DMS 273 (cell line): Measurements from ENCODE around the gene PARP16.

Experiments used
- DNase-seq: peaks from one replicate; lab custom pipeline; 2025; ENCODE audit not compliant: unreplicated experiment; lab: John Stamatoyannopoulos, UW

Gene PARP16

GRCh38 chr15:65278480-65278879 is 8.2 kb downstream of the PARP16 start:
- DNase-seq, result no peak

- DNase-seq, result no peak
These were observed 9.7 kb downstream of the PARP16 start for GRCh38 chr15:65277015-65277414.

DNA sequence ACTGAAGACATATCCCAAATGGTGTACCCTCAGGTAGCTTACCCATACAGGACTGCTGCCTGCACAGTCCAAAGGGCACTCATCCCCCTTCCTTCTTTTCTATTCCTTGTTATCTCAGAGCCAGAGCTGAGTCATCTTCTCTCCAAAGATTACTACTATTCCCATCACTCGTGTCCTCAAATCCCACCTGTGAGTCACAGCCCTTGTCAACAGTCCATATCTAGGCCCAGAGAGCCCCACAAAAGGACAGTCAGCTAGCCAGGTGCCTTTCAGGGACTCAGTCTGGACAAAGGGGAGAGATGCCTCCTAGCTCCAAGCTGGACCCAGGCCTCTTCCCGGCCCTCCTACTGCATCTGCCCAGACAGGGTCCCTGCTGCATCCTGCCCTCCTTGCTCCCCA is 11.0 kb downstream of the PARP16 start:
- DNase-seq, result no peak

- DNase-seq, result no peak
These were observed 11.5 kb downstream of the PARP16 start for GRCh38 chr15:65275104-65275727.

DNA sequence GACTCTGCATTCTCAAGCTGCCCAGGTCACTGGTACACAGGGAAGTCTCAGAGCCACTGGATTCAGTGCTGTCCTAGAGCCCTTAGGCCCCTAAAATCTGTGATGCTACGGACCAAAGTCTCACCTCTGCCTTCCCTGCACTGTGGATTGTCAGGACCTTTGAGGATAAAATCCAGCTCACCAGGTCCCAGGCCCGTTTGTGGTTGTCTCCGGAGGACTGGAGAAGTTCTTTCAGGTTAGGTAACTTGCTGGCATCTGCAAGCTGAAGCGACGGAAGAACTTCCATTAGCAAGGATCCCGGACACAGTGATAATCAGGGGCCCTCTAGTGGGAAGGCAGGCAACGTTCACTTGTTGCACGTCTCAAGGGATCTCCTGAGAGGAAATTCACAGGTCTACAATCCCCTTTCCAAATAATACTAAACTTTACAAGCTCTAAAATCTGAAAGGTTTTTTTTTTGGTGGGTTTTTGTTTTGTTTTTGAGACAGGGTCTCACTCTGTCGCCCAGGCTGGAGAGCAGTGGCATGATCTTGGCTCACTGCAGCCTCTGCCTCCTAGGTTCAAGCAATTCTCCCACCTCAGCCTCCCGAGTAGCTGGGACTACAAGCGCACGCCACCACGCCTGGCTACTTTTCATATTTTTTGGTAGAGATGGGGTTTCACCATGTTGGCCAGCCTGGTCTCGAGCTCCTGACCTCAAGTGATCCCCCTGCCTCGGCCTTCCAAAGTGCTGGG is 15.7 kb downstream of the PARP16 start:
- DNase-seq, result peak; percentile 81

- DNase-seq, result no peak
These were observed 18.3 kb downstream of the PARP16 start for GRCh38 chr15:65268411-65268810.

GRCh38 chr15:65266469-65266868 is 20.2 kb downstream of the PARP16 start:
- no peak for DNase-seq

- no peak for DNase-seq
These were observed 21.7 kb downstream of the PARP16 start for GRCh38 chr15:65264863-65265430.

- DNase-seq, result peak; percentile 83
These were observed 23.4 kb downstream of the PARP16 start for GRCh38 chr15:65263313-65263712.

- no peak for DNase-seq
These were observed 25.7 kb downstream of the PARP16 start for GRCh38 chr15:65260968-65261367.

- peak; percentile 18 for DNase-seq
These were observed 27.3 kb downstream of the PARP16 start for GRCh38 chr15:65259367-65259797.

- DNase-seq, result peak; percentile 66
These were observed 28.1 kb downstream of the PARP16 start for GRCh38 chr15:65258375-65259262.

DNA sequence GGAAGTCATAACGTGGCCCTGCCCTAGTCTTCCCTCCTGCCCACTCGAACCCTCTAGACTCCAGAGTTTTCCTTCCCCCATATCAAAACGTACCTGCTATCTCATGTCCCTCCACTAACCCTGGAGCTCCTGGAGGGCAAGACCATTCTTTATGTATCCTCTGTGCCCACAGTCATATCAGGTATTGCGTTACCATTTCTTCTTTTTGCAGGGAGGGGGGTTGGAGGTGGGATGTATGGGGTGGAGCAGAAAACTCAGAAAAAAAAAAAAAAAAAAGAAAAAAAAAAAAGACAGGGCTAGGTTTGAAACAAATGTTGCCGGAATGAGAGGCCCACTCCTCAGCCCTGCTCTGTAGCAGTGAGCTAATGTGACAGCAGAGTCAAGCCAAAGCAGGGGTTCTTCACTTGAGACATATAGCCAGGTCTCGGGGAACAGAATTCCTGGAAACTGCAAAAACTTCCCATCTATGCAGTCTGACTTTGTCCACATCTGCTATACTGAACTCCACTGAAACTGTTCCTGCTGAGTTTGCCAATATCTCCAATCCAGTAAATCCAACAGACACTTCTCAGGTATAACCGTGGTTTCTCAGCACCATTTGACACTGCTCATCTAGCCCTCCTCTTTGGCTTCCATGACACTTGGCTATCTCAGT is 31.1 kb downstream of the PARP16 start:
- DNase-seq, result no peak

DNA sequence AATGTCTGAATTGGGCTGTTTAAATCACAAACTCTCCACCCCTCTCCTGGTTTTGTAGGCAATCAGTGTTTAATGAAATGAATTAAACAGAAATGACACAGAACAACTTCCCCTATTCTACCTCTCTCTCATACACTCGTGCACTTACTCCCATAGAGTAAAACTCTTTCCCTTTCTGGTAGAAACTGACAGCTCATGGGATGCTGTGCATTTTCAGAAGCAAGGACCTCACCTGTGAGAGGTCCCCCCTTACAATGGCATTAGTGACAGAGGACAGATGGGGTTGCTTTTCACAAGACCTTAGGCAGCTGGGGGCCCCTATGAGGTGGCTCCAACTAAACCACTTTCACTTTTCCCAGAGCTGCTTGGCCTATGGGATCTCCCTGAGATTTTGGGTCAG is 31.9 kb downstream of the PARP16 start:
- DNase-seq, result peak; percentile 14

DNA sequence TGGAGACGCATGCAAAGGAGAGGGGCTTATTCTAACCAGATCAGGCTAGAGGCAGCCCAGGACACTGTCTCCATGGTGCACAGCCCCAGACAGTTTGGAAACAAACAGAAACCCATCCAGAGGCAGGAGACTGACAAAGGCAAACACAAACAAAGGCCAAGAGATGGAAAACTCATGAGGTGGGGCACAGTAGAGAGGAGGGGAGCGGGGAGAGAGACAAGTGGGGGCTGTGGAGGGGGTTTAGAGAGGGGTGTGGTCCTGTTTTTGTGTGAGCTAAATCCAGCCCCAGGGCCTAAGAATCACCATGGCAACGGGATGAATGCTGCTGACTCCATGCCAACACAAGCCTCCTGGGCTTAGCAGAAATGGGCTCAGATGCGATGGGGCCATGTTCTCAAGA is 32.3 kb downstream of the PARP16 start:
- peak; percentile 11 for DNase-seq

DNA sequence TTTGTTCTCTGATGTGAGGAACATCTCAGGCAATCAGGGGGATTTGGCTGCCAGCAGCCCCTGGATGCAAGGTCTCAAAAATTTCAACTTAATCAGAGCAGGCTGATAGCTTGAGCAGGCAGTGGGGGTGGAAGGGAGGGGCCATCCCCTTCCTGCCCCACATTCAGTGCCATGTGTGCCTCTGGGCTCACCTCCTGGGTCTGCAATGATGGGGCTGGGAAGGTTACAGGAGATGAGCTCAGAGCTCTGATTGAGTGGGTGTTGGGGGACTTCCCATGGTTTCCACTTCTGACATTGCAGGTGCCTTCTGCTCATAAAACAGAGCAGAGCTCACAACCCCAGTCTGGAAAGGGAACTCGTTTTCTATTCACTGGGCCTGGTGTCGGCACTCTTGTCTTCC is 37.0 kb downstream of the PARP16 start:
- no peak for DNase-seq

DNA sequence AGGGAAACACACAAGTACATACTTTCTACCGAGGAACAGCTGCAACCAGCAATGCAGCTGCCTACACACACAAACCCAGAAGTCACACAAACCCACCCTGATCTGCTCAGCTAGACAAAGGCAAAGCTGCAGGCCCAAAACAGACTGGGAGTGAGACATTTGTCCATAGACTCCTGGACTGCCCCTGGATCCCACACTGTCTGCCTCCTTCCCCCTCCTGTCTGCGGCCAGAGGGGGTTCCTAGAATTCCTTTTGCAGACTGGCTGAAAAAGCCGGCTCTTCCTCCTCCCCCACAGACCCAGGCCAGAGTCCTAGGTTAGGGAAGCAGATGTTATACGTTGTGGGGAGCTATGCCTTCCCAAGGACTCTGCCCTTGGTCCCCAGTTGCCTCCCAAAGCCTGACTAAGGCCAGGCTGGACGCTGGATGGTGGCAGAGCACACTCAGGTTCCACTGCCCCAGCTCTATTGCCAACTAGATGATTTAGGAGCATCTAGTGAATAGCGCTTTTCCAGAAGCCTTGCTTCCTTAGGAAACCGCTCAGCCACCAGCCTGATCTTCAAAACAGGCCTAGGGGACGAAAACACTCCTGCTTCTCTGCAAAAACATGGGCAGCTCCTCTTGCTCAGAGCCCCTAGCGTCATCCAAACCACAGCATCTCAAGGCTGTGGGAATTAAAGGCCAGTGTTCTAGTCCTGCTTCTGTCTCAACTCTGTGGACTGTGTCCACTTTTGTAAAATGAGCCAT is 38.0 kb downstream of the PARP16 start:
- DNase-seq, result peak; percentile 5

DNA sequence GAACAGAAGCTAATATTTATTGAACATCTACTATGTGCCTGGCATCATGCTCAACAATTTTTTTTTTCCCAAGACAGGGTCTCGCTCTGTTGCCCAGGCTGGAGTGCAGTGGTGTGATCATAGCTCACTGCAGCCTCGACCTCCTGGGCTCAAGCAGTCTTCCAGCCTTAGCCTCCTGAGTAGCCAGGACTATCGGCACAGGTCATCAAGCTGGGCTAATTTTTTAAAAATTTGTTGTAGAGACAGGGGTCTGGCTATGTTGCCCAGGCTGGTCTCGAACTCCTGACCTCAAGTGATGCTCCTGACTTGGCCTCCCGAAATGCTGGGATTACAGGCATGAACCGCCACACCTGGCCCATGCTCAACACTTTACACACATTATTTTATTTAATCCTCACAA is 39.7 kb downstream of the PARP16 start:
- DNase-seq, result no peak

GRCh38 chr15:65246026-65246714 is 40.5 kb downstream of the PARP16 start:
- no peak for DNase-seq
